Endothelial cell (in vitro differentiated cells): ENCODE measurements around the gene PARD3B. TPM values are rescaled to one million over a fixed set of nuclear protein-coding genes. Genes with fewer than 3 reads are reported as not detected.

Source experiments
- DNase-seq: peaks from one replicate; pipeline ENCODE4 v3.0.0; 2021; ENCODE audit warnings: low spot score
- H3K27ac Mint-ChIP-seq: one replicate; pipeline ENCODE4 v1.8.0; 2021; ENCODE audit warnings: mixed read lengths, inconsistent platforms; ENCODE audit not compliant: unreplicated experiment
- H3K27me3 Mint-ChIP-seq: one replicate; pipeline ENCODE4 v1.8.0; 2021; ENCODE audit warnings: mild to moderate bottlenecking, moderate library complexity, mixed read lengths, inconsistent platforms; ENCODE audit not compliant: unreplicated experiment
- H3K36me3 Mint-ChIP-seq: one replicate; pipeline ENCODE4 v1.8.0; 2021; ENCODE audit warnings: mild to moderate bottlenecking, low read depth, mixed read lengths, inconsistent platforms; ENCODE audit not compliant: unreplicated experiment
- H3K4me1 Mint-ChIP-seq: one replicate; pipeline ENCODE4 v1.8.0; 2021; ENCODE audit warnings: mild to moderate bottlenecking, mixed read lengths, inconsistent platforms; ENCODE audit not compliant: unreplicated experiment
- H3K4me3 Mint-ChIP-seq: one replicate; pipeline ENCODE4 v1.8.0; 2021; ENCODE audit warnings: mild to moderate bottlenecking, mixed read lengths, inconsistent platforms; ENCODE audit not compliant: unreplicated experiment
- H3K9me3 Mint-ChIP-seq: one replicate; pipeline ENCODE4 v1.8.0; 2021; ENCODE audit warnings: mixed read lengths, inconsistent platforms; ENCODE audit not compliant: unreplicated experiment
- CTCF ChIP-seq: fragments of 200-600 bp; sonication (generic); IDR thresholded peaks from one replicate; pipeline ENCODE4 v1.5.0; 2021; ENCODE audit warnings: antibody characterized with exemption; ENCODE audit not compliant: unreplicated experiment
- total RNA-seq: library from RNA; stranded (reverse); fragmentation: NEBNext Ultra II Directional; extraction: Animal tissue kit (Norgen Biotek cat#: 25700); gene quantifications from one replicate; pipeline ENCODE4 v1.2.1, GENCODE V29; 2021; ENCODE audit not compliant: unreplicated experiment

Gene PARD3B
- total RNA-seq, 1 donor from 2014 or later, result 17.4 TPM

GRCh38 chr2:204834716-204835384, 289.6 kb downstream of the PARD3B start:
- Mint-ChIP-seq H3K27me3 (no peaks in the 10 kb centered on the region), H3K36me3 (no peaks in the 10 kb centered on the region), H3K27ac (no peak overlapping the region), H3K4me3 (no peak overlapping the region), H3K4me1 (no peaks in the 10 kb centered on the region), H3K9me3 (no peaks in the 10 kb centered on the region)
- TF ChIP-seq CTCF, result no peak
- DNase-seq, result no peak

GRCh38 chr2:204835786-204836185, 290.5 kb downstream of the PARD3B start:
- Mint-ChIP-seq H3K36me3 (no peaks in the 10 kb centered on the region), H3K4me1 (no peaks in the 10 kb centered on the region), H3K27me3 (no peaks in the 10 kb centered on the region), H3K4me3 (no peak overlapping the region), H3K27ac (no peak overlapping the region), H3K9me3 (no peaks in the 10 kb centered on the region)
- TF ChIP-seq CTCF, result no peak
- no peak for DNase-seq

- Mint-ChIP-seq H3K4me3 (no peak overlapping the region), H3K27ac (no peak overlapping the region), H3K9me3 (no peaks in the 10 kb centered on the region), H3K4me1 (no peaks in the 10 kb centered on the region), H3K36me3 (no peaks in the 10 kb centered on the region), H3K27me3 (no peaks in the 10 kb centered on the region)
- DNase-seq, result no peak
- no peak for TF ChIP-seq CTCF
Observed at GRCh38 chr2:204840504-204840903, 295.2 kb downstream of the PARD3B start.

- no peak overlapping the region for H3K4me3 Mint-ChIP-seq
Observed at GRCh38 chr2:204842068-204842467, 296.8 kb downstream of the PARD3B start.

More at GRCh38 chr2:204842068-204842467, 296.8 kb downstream of the PARD3B start:
- no peak for TF ChIP-seq CTCF
- no peak for DNase-seq
- no peak overlapping the region for H3K27ac Mint-ChIP-seq
- H3K36me3 Mint-ChIP-seq, result no peaks in the 10 kb centered on the region
- H3K9me3 Mint-ChIP-seq, result no peaks in the 10 kb centered on the region
- no peaks in the 10 kb centered on the region for H3K27me3 Mint-ChIP-seq
- H3K4me1 Mint-ChIP-seq, result no peaks in the 10 kb centered on the region
